Smooth muscle cell (in vitro differentiated cells): ENCODE measurements around the gene SMIM38. TPM values are rescaled to one million over a fixed set of nuclear protein-coding genes. Genes with fewer than 3 reads are reported as not detected.

Source experiments
- DNase-seq: peaks from one replicate; lab custom pipeline; 2025; ENCODE audit not compliant: unreplicated experiment; lab: John Stamatoyannopoulos, UW
- H2AFZ ChIP-seq: fragments of 200-600 bp; sonication (generic); 2 replicates; pipeline ENCODE4 v1.6.0; 2016; ENCODE audit warnings: antibody characterized with exemption, low read depth, mild to moderate bottlenecking
- H3F3A ChIP-seq: fragments of 200-600 bp; sonication (generic); 2 replicates; pipeline ENCODE4 v1.6.0; 2017; ENCODE audit warnings: antibody characterized with exemption, low read depth
- H3K27ac ChIP-seq: fragments of 200-600 bp; sonication (generic); 2 replicates; pipeline ENCODE4 v1.5.1; 2016; ENCODE audit warnings: low read depth, mild to moderate bottlenecking
- H3K27me3 ChIP-seq: fragments of 200-600 bp; sonication (generic); 2 replicates; pipeline ENCODE4 v1.6.1; 2016; ENCODE audit warnings: low read depth, mild to moderate bottlenecking
- H3K36me3 ChIP-seq: fragments of 200-600 bp; sonication (generic); 2 replicates; pipeline ENCODE4 v1.5.1; 2016; ENCODE audit warnings: low read depth
- H3K4me1 ChIP-seq: fragments of 200-600 bp; sonication (generic); 2 replicates; pipeline ENCODE4 v1.5.1; 2016; ENCODE audit warnings: low read depth
- H3K4me2 ChIP-seq: fragments of 200-600 bp; sonication (generic); 2 replicates; pipeline ENCODE4 v1.6.0; 2016; ENCODE audit warnings: mild to moderate bottlenecking
- H3K4me3 ChIP-seq: fragments of 200-600 bp; sonication (generic); 2 replicates; pipeline ENCODE4 v1.5.1; 2016; ENCODE audit warnings: mild to moderate bottlenecking
- H3K79me2 ChIP-seq: fragments of 200-600 bp; sonication (generic); 2 replicates; pipeline ENCODE4 v1.6.0; 2016; ENCODE audit warnings: low read depth, mild to moderate bottlenecking
- H3K9ac ChIP-seq: fragments of 200-600 bp; sonication (generic); 2 replicates; pipeline ENCODE4 v1.6.0; 2016; ENCODE audit warnings: low read depth
- H3K9me3 ChIP-seq: fragments of 200-600 bp; sonication (generic); replicated peaks from 2 replicates; pipeline ENCODE4 v1.5.1; 2016; ENCODE audit warnings: low read depth
- H4K20me1 ChIP-seq: fragments of 200-600 bp; sonication (generic); 2 replicates; pipeline ENCODE4 v1.6.0; 2016; ENCODE audit warnings: low read depth
- CTCF ChIP-seq: fragments of 200-600 bp; sonication (generic); IDR thresholded peaks from 2 replicates; pipeline ENCODE4 v1.5.1; 2017; ENCODE audit warnings: borderline replicate concordance, mild to moderate bottlenecking, antibody characterized with exemption; ENCODE audit not compliant: insufficient read depth, poor library complexity, severe bottlenecking
- WGBS: methylation state at CpG from one replicate; pipeline ENCODE4 v1.1.7; 2016; ENCODE audit warnings: low lambda C conversion rate; 5-methylcytosine and 5-hydroxymethylcytosine counted together
- polyA plus RNA-seq: library from polyadenylated mRNA; unstranded; fragments of >200 nt; fragmentation: Nextera tagmentation; extraction: Ambion mirVana; gene quantifications from 2 replicates; pipeline ENCODE4 v1.2.1, GENCODE V29; 2016
- total RNA-seq: library from RNA; depleted of rRNA; stranded (reverse); fragments of >200 nt; gene quantifications from 2 replicates; pipeline ENCODE4 v1.2.3, GENCODE V29; 2014

Gene SMIM38
- total and polyA plus RNA-seq, 2 experiments from 2014 or later, result 0.27 TPM; not detected in 1

DNA sequence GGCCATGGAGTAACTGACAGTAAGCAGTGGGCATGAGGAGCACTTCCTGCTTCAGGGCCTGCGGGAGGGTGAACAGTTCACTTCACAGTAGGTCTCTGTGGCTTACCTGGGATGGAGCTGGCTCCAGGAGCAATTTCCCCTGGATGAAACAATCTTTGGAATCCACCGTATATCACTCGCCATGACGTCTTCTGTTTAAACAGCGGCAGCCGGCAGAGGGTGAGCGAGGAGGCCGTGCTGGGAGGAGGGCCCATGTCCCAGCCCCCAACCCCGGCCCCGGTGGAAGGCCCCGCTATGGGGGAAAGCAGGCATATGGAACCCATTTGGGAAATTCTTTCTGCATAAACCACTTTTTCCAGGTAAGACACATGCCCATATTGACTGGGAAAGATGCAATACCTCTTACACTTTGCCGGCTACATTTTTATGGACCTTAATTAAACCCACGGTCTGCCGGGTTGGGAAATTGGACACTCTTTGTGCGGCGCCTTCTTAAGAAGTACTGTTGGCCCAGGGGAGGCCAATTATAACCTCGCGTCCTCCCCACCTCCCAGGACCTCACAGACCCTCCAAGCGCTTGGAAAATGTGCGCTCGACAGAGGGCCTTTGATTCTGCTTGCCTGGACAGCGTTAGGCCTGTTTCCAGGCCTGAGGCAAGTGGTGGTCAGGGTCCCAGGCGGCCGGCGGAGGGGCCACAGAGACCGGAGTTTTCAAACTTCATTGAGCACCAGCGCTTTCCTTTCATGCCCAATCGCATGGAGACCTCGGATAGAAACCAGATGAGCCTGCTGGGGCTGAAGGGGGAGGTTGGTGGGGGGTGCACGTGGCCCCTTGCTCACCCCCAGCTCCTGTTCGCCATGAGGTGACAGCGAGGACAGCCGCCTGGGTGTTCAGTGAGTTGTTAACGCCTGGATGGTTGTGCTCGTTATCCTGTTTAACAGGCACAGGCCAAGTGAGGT, 40.4 kb downstream of the SMIM38 start:
- no peaks in the 10 kb centered on the region for H3F3A ChIP-seq
- no peak overlapping the region for H3K27ac ChIP-seq
- H3K36me3 ChIP-seq, result no peaks in the 10 kb centered on the region
- no peak overlapping the region for H3K4me3 ChIP-seq
- no peaks in the 10 kb centered on the region for H3K79me2 ChIP-seq
- 90% methylated on average over 35 of the region's 35 CpGs for WGBS
- H2AFZ ChIP-seq, result no peak overlapping the region
- no peaks in the 10 kb centered on the region for H3K27me3 ChIP-seq
- H3K4me1 ChIP-seq, result peaks cover 12% of the 10 kb centered on the region
- TF ChIP-seq CTCF, result no peak
- H3K4me2 ChIP-seq, result no peak overlapping the region
- H3K9ac ChIP-seq, result no peak overlapping the region
- no peaks in the 10 kb centered on the region for H4K20me1 ChIP-seq
- H3K9me3 ChIP-seq, result no peaks in the 10 kb centered on the region
- no peak for DNase-seq

GRCh38 chr11:69196783-69197169, 41.0 kb downstream of the SMIM38 start:
- H3K9ac ChIP-seq, result no peak overlapping the region
- no peaks in the 10 kb centered on the region for H3K27me3 ChIP-seq
- TF ChIP-seq CTCF, result no peak

GRCh38 chr11:69198891-69199582, 43.3 kb downstream of the SMIM38 start:
- no peak overlapping the region for H2AFZ ChIP-seq
- WGBS, result 87% methylated on average over 5 of the region's 5 CpGs
- no peak overlapping the region for H3K4me2 ChIP-seq

More at GRCh38 chr11:69196783-69197169, 41.0 kb downstream of the SMIM38 start:
- no peaks in the 10 kb centered on the region for H3F3A ChIP-seq
- no peak overlapping the region for H3K27ac ChIP-seq
- H3K4me1 ChIP-seq, result peaks cover 12% of the 10 kb centered on the region
- H3K4me3 ChIP-seq, result no peak overlapping the region
- H2AFZ ChIP-seq, result no peak overlapping the region
- no peaks in the 10 kb centered on the region for H3K36me3 ChIP-seq
- no peaks in the 10 kb centered on the region for H4K20me1 ChIP-seq
- H3K79me2 ChIP-seq, result no peaks in the 10 kb centered on the region
- no peak for DNase-seq
- WGBS, result 97% methylated on average over 14 of the region's 14 CpGs
- no peaks in the 10 kb centered on the region for H3K9me3 ChIP-seq
- H3K4me2 ChIP-seq, result no peak overlapping the region

More at GRCh38 chr11:69198891-69199582, 43.3 kb downstream of the SMIM38 start:
- no peaks in the 10 kb centered on the region for H3K79me2 ChIP-seq
- H3K36me3 ChIP-seq, result no peaks in the 10 kb centered on the region
- no peak overlapping the region for H3K4me3 ChIP-seq
- no peaks in the 10 kb centered on the region for H4K20me1 ChIP-seq
- TF ChIP-seq CTCF, result no peak
- DNase-seq, result no peak
- no peaks in the 10 kb centered on the region for H3F3A ChIP-seq
- peaks cover 12% of the 10 kb centered on the region for H3K4me1 ChIP-seq
- no peaks in the 10 kb centered on the region for H3K27me3 ChIP-seq
- H3K9me3 ChIP-seq, result no peaks in the 10 kb centered on the region
- no peak overlapping the region for H3K9ac ChIP-seq
- no peak overlapping the region for H3K27ac ChIP-seq
